PC-9 (cell line): ENCODE data around the gene TET2.

Experiments used
- CTCF ChIP-seq: fragments of 200-600 bp; sonication (generic); conservative IDR thresholded peaks from 2 replicates; pipeline ENCODE4 v1.6.1; 2017; ENCODE audit warnings: mixed run types, antibody characterized with exemption, mild to moderate bottlenecking, moderate library complexity
- EZH2 ChIP-seq: fragments of 200-600 bp; sonication (generic); IDR thresholded peaks from 2 replicates; pipeline ENCODE4 v1.8.0; 2017; ENCODE audit warnings: antibody characterized with exemption, low read depth

GRCh38 chr4:105192910-105193309 lies 46.2 kb downstream of the TET2 start:
- no peak for TF ChIP-seq CTCF
- TF ChIP-seq EZH2: no peak
